Effector memory CD4-positive, alpha-beta T cell (primary cell): ENCODE measurements around the gene THAP7.

Experiments
- DNase-seq, 3 donors: peaks; one replicate each; pipeline ENCODE4 v3.0.0-alpha.2; 2020
- H3K27ac ChIP-seq: 2 replicates; pipeline ENCODE4 v1.7.0; 2013; ENCODE audit warnings: mild to moderate bottlenecking, low read length, moderate library complexity; ENCODE audit not compliant: insufficient read depth, poor library complexity, severe bottlenecking
- H3K27me3 ChIP-seq: replicated peaks from 2 replicates; pipeline ENCODE4 v1.7.0; 2013; ENCODE audit warnings: mild to moderate bottlenecking, low read length; ENCODE audit not compliant: insufficient read depth, control insufficient read depth, poor library complexity, severe bottlenecking
- H3K36me3 ChIP-seq: 2 replicates; pipeline ENCODE4 v1.7.0; 2013; ENCODE audit warnings: mild to moderate bottlenecking, low read length, moderate library complexity; ENCODE audit not compliant: control insufficient read depth, insufficient read depth
- H3K4me1 ChIP-seq: 2 replicates; pipeline ENCODE4 v1.7.0; 2013; ENCODE audit warnings: low read length, mild to moderate bottlenecking; ENCODE audit not compliant: control insufficient read depth, insufficient read depth, poor library complexity, severe bottlenecking
- H3K4me3 ChIP-seq: 2 replicates; pipeline ENCODE4 v1.7.0; 2013; ENCODE audit warnings: low read length, low read depth, mild to moderate bottlenecking; ENCODE audit not compliant: insufficient read depth, poor library complexity, severe bottlenecking
- H3K9me3 ChIP-seq: 2 replicates; pipeline ENCODE4 v1.7.0; 2013; ENCODE audit warnings: mild to moderate bottlenecking, low read length, moderate library complexity; ENCODE audit not compliant: control insufficient read depth

Gene THAP7

GRCh38 chr22:20997536-20998257 lies 4.2 kb downstream of the THAP7 start:
- DNase-seq, result no peak
- Histone ChIP-seq H3K4me3 (no peak overlapping the region), H3K27me3 (no peaks in the 10 kb centered on the region), H3K4me1 (peaks cover 18% of the 10 kb centered on the region), H3K27ac (no peak overlapping the region), H3K36me3 (peaks cover 33% of the 10 kb centered on the region), H3K9me3 (no peaks in the 10 kb centered on the region)

- Histone ChIP-seq H3K4me3 (no peak overlapping the region), H3K36me3 (peaks cover 41% of the 10 kb centered on the region), H3K27me3 (no peaks in the 10 kb centered on the region), H3K4me1 (peaks cover 18% of the 10 kb centered on the region), H3K27ac (no peak overlapping the region), H3K9me3 (no peaks in the 10 kb centered on the region)
- DNase-seq, result no peak
Measured at GRCh38 chr22:20996598-20997535, 5.1 kb downstream of the THAP7 start.

GRCh38 chr22:20996031-20996410 lies 5.9 kb downstream of the THAP7 start:
- H3K27me3 ChIP-seq, result no peaks in the 10 kb centered on the region
- H3K4me3 ChIP-seq, result no peak overlapping the region
- H3K36me3 ChIP-seq, result peaks cover 45% of the 10 kb centered on the region
- H3K4me1 ChIP-seq, result peaks cover 17% of the 10 kb centered on the region
- no peak for DNase-seq
- H3K9me3 ChIP-seq, result no peaks in the 10 kb centered on the region
- H3K27ac ChIP-seq, result no peak overlapping the region

- H3K4me3 ChIP-seq, result no peak overlapping the region
- H3K4me1 ChIP-seq, result peaks cover 11% of the 10 kb centered on the region
- peaks cover 45% of the 10 kb centered on the region for H3K36me3 ChIP-seq
- no peaks in the 10 kb centered on the region for H3K27me3 ChIP-seq
- no peak overlapping the region for H3K27ac ChIP-seq
- H3K9me3 ChIP-seq, result no peaks in the 10 kb centered on the region
- no peak for DNase-seq
Measured at GRCh38 chr22:20995329-20996030, 6.4 kb downstream of the THAP7 start.

GRCh38 chr22:20994902-20995241 lies 7.0 kb downstream of the THAP7 start:
- no peaks in the 10 kb centered on the region for H3K9me3 ChIP-seq
- H3K27me3 ChIP-seq, result no peaks in the 10 kb centered on the region
- DNase-seq, result no peak
- peaks cover 40% of the 10 kb centered on the region for H3K36me3 ChIP-seq
- no peak overlapping the region for H3K27ac ChIP-seq
- peaks cover 5% of the 10 kb centered on the region for H3K4me1 ChIP-seq
- no peak overlapping the region for H3K4me3 ChIP-seq

GRCh38 chr22:20994128-20994901 lies 7.6 kb downstream of the THAP7 start:
- H3K4me3 ChIP-seq, result no peak overlapping the region
- no peaks in the 10 kb centered on the region for H3K27me3 ChIP-seq
- H3K9me3 ChIP-seq, result no peaks in the 10 kb centered on the region
- H3K4me1 ChIP-seq, result no peaks in the 10 kb centered on the region
- H3K36me3 ChIP-seq, result peaks cover 34% of the 10 kb centered on the region
- no peak overlapping the region for H3K27ac ChIP-seq
- DNase-seq, result no peak

- peaks cover 27% of the 10 kb centered on the region for H3K36me3 ChIP-seq
Measured at GRCh38 chr22:20993304-20994127, 8.4 kb downstream of the THAP7 start.

GRCh38 chr22:20992456-20993303 lies 9.2 kb downstream of the THAP7 start:
- Histone ChIP-seq H3K36me3 (peaks cover 24% of the 10 kb centered on the region), H3K4me1 (no peaks in the 10 kb centered on the region), H3K27ac (no peak overlapping the region), H3K4me3 (no peak overlapping the region), H3K9me3 (no peaks in the 10 kb centered on the region), H3K27me3 (no peaks in the 10 kb centered on the region)
- DNase-seq, result no peak

More at GRCh38 chr22:20993304-20994127, 8.4 kb downstream of the THAP7 start:
- Histone ChIP-seq H3K27ac (no peak overlapping the region), H3K9me3 (no peaks in the 10 kb centered on the region), H3K27me3 (no peaks in the 10 kb centered on the region), H3K4me1 (no peaks in the 10 kb centered on the region), H3K4me3 (no peak overlapping the region)
- no peak for DNase-seq
